Measurements from ENCODE around the gene TNFSF13. TPM values are rescaled to one million over a fixed set of nuclear protein-coding genes. Genes with fewer than 3 reads are reported as not detected.
A peak's percentile ranks its signal among the peaks of the same experiment; 100 is the strongest.

TNFSF13 gene
- total RNA-seq, 1 experiment from 2014 or later, result 0.94 TPM

- Histone ChIP-seq H3K4ac (ENCODE audit: low read depth, low read length) (no peak within 1 kb of the TSS), H2BK12ac (ENCODE audit: insufficient read length, low read depth, low read length) (no peak within 1 kb of the TSS), H4K20me1 (ENCODE audit: control insufficient read depth, insufficient read depth, insufficient read length) (no peaks in the 10 kb centered on the region)
Observed at GRCh38 chr17:7579001-7579833, 20.7 kb downstream of the TNFSF13 start, which contains the start of gene CD68. CD68 (plus strand) TSS chr17:7579638; CDS start chr17:7579678, 40 bp downstream.

More at GRCh38 chr17:7579001-7579833, 20.7 kb downstream of the TNFSF13 start, which contains the start of gene CD68:
- Histone ChIP-seq H3K14ac (ENCODE audit: insufficient read depth, low read length) (no peak within 1 kb of the TSS), H3K4me1 (ENCODE audit: insufficient read depth, low read length) (0 out of 2 replicates have a peak, but pooled peaks cover 4% of the 10 kb centered on the region), H3K18ac (ENCODE audit: insufficient read length, low read depth, low read length) (no peak within 1 kb of the TSS), H4K8ac (replicated peaks; ENCODE audit: insufficient read length, low read depth, low read length) (no peak within 1 kb of the TSS), H2BK20ac (ENCODE audit: low read depth, low read length, poor library complexity, severe bottlenecking) (no peak within 1 kb of the TSS), H3K9me3 (ENCODE audit: control insufficient read depth, low read depth, low read length) (no peaks in the 10 kb centered on the region), H2BK5ac (ENCODE audit: insufficient read length, low read length) (no peak within 1 kb of the TSS), H3K27ac (ENCODE audit: insufficient read length, low read depth, low read length) (no peak within 1 kb of the TSS), H2BK15ac (ENCODE audit: low read depth, low read length) (no peak within 1 kb of the TSS), H3K27me3 (ENCODE audit: insufficient read depth, low read length) (no peaks in the 10 kb centered on the region), H3K56ac (ENCODE audit: insufficient read length, low read depth, low read length) (no peak within 1 kb of the TSS), H3K79me1 (ENCODE audit: insufficient read depth, low read depth, low read length, poor library complexity, severe bottlenecking) (peaks cover 2% of the 10 kb centered on the region), H2AFZ (ENCODE audit: low read length) (no peak within 1 kb of the TSS), H3K23ac (ENCODE audit: insufficient read length, low read depth, low read length) (no peak within 1 kb of the TSS), H3T11ph (ENCODE audit: low read length) (no peak within 1 kb of the TSS), H3K79me2 (ENCODE audit: insufficient read depth, low read length) (peaks cover 6% of the 10 kb centered on the region; the same call in 1 of the 2 replicates), H2BK120ac (ENCODE audit: low read depth, low read length, poor library complexity, severe bottlenecking) (no peak within 1 kb of the TSS), H4K91ac (ENCODE audit: insufficient read length, low read depth, low read length) (no peak within 1 kb of the TSS), H3K23me2 (ENCODE audit: insufficient read length, low read depth, low read length, poor library complexity, severe bottlenecking) (peaks cover 1% of the 10 kb centered on the region), H2AK5ac (ENCODE audit: insufficient read length, low read length) (no peak within 1 kb of the TSS), H3K4me2 (ENCODE audit: insufficient read depth, insufficient read length, low read length) (no peak within 1 kb of the TSS), H3K9ac (ENCODE audit: extremely low read depth, insufficient read length, low read length) (no peak within 1 kb of the TSS), H4K5ac (ENCODE audit: insufficient read length, low read depth, low read length) (no peak within 1 kb of the TSS)
- peaks cover 0 to 3% of the 10 kb centered on the region in 2 experiments; a peak in 1 of 5 replicates for H3K9me3 Mint-ChIP-seq
- H3K27me3 Mint-ChIP-seq (ENCODE audit: low read depth), result peaks cover 2% of the 10 kb centered on the region
- whole genome bisulfite sequencing (ENCODE audit: extremely low coverage, insufficient read length, low lambda C conversion rate), result no CpG with 5 or more reads among the region's 7 CpGs
- peaks cover 45 to 66% (median 54%) of the 10 kb centered on the region in 3 experiments for H3K36me3 Mint-ChIP-seq (ENCODE audit: insufficient read depth in 1 of 3, low read depth in 3 of 3)
- no peak for TF ChIP-seq CTCF (conservative IDR thresholded peaks at IDR 0.05)
- DNase-seq, result peak; percentile 89
- peaks cover 52 to 58% of the 10 kb centered on the region in 2 experiments for H3K4me1 Mint-ChIP-seq
- peak within 1 kb of the TSS; percentile 12 to 43 for H3K4me3 Mint-ChIP-seq
- peak within 1 kb of the TSS; percentile 62 to 98 (median 96) for H3K27ac Mint-ChIP-seq
